Prostate gland (tissue), 2 donors: ENCODE measurements around the gene CLTB.

Experiments used
- POLR2A ChIP-seq: fragments of 450-650 bp; IDR thresholded peaks from one replicate; pipeline ENCODE4 v1.6.1; 2016; ENCODE audit warnings: antibody characterized with exemption, mild to moderate bottlenecking
- POLR2AphosphoS5 ChIP-seq: sonication (generic); formaldehyde crosslinking; IDR thresholded peaks from one replicate; pipeline ENCODE4 v1.6.1; 2017; ENCODE audit warnings: antibody characterized with exemption
- TF ChIP-seq, protein P1 (sequence below), 4 experiments: fragments of 200-600 bp in 2 of 4; fragments of 450-650 bp in 2 of 4; sonication (generic) in 2 of 4; IDR thresholded peaks; 1 replicate in 3 of 4; 2 replicates in 1 of 4; pipeline ENCODE4 v1.5.1; 2016 to 2019; ENCODE audit warnings: antibody characterized with exemption in 4 of 4, mild to moderate bottlenecking in 2 of 4, moderate library complexity in 2 of 4

DNA sequence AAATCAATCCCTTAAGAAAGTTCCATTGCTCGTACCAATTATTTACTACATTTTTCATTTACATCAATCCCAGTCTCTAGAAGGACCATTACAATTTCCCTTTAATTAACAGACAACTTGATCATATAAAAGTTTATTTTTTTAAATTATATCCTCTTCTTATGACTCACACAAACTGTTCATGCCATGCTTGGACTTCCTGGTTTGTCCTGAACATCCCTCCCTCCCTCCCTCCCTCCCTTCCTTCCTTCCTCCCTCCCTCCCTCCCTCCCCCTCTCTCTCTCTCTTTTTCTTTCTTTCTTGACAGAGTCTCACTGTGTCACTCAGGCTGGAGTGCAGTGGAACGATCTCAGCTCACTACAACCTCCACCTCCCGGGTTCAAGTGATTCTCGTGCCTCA lies 11.6 kb upstream of the CLTB start:
- TF ChIP-seq POLR2A = no peak
- TF ChIP-seq POLR2AphosphoS5 = no peak
- TF ChIP-seq, protein P1, sequence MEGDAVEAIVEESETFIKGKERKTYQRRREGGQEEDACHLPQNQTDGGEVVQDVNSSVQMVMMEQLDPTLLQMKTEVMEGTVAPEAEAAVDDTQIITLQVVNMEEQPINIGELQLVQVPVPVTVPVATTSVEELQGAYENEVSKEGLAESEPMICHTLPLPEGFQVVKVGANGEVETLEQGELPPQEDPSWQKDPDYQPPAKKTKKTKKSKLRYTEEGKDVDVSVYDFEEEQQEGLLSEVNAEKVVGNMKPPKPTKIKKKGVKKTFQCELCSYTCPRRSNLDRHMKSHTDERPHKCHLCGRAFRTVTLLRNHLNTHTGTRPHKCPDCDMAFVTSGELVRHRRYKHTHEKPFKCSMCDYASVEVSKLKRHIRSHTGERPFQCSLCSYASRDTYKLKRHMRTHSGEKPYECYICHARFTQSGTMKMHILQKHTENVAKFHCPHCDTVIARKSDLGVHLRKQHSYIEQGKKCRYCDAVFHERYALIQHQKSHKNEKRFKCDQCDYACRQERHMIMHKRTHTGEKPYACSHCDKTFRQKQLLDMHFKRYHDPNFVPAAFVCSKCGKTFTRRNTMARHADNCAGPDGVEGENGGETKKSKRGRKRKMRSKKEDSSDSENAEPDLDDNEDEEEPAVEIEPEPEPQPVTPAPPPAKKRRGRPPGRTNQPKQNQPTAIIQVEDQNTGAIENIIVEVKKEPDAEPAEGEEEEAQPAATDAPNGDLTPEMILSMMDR (IDR thresholded peaks at IDR 0.05) = no peak
